Natural killer cell (primary cell): ENCODE results near the gene BRD9. TPM values are rescaled to one million over a fixed set of nuclear protein-coding genes. Genes with fewer than 3 reads are reported as not detected.

ENCODE experiments used
- ATAC-seq, 3 donors: fragments of 150-1000 bp in 2 of 3; fragments of 200-7000 bp in 1 of 3; cut with Tn5 transposase; 1 replicate in 1 of 3; 2 replicates in 2 of 3; pipeline ENCODE4 v1.10.0; 2021; ENCODE audit warnings: mild to moderate bottlenecking in 2 of 3, moderate library complexity in 2 of 3
- DNase-seq, 2 donors: peaks; one replicate each; pipeline versions ENCODE4 v3.0.0 to v3.0.0-alpha.2; 2013 to 2021; ENCODE audit warnings: mixed read lengths in 1 of 2
- H3K27ac ChIP-seq: one replicate; pipeline ENCODE4 v1.5.1; 2013; ENCODE audit warnings: mild to moderate bottlenecking, low read length
- H3K27me3 ChIP-seq: one replicate; pipeline ENCODE4 v1.6.1; 2013; ENCODE audit warnings: low read length; ENCODE audit not compliant: control insufficient read depth, insufficient read depth
- H3K36me3 ChIP-seq: one replicate; pipeline ENCODE4 v1.6.1; 2013; ENCODE audit warnings: low read length; ENCODE audit not compliant: control insufficient read depth, insufficient read depth
- H3K4me1 ChIP-seq: one replicate; pipeline ENCODE4 v1.6.1; 2013; ENCODE audit warnings: low read length; ENCODE audit not compliant: control insufficient read depth, insufficient read depth
- H3K4me3 ChIP-seq: one replicate; pipeline ENCODE4 v1.5.1; 2013; ENCODE audit warnings: low read length
- H3K9me3 ChIP-seq: one replicate; pipeline ENCODE4 v1.6.1; 2013; ENCODE audit warnings: low read length; ENCODE audit not compliant: control insufficient read depth, insufficient read depth
- H3K27ac Mint-ChIP-seq, 2 donors: one replicate each; pipeline ENCODE4 v1.8.0; 2022; ENCODE audit warnings: mild to moderate bottlenecking in 2 of 2, mixed read lengths in 2 of 2, moderate library complexity in 1 of 2
- H3K27me3 Mint-ChIP-seq, 2 donors: one replicate each; pipeline ENCODE4 v1.8.0; 2022; ENCODE audit warnings: low read depth in 2 of 2, mixed read lengths in 2 of 2
- H3K36me3 Mint-ChIP-seq: one replicate; pipeline ENCODE4 v1.8.0; 2022; ENCODE audit warnings: mixed read lengths
- H3K4me1 Mint-ChIP-seq, 2 donors: one replicate each; pipeline ENCODE4 v1.8.0; 2022; ENCODE audit warnings: mixed read lengths in 2 of 2
- H3K4me3 Mint-ChIP-seq: one replicate; pipeline ENCODE4 v1.8.0; 2022; ENCODE audit warnings: mild to moderate bottlenecking, moderate library complexity, mixed read lengths
- H3K9me3 Mint-ChIP-seq, 2 donors: one replicate each; pipeline ENCODE4 v1.8.0; 2022; ENCODE audit warnings: mixed read lengths in 2 of 2
- CTCF ChIP-seq: fragments of 200-600 bp; IDR thresholded peaks from one replicate; pipeline ENCODE4 v1.8.0; 2022; ENCODE audit warnings: antibody characterized with exemption
- WGBS: methylation state at CpG from one replicate; pipeline ENCODE4 v1.1.7; 2013; ENCODE audit warnings: missing lambda C conversion rate; ENCODE audit not compliant: insufficient coverage; 5-methylcytosine and 5-hydroxymethylcytosine counted together
- intact Hi-C: fragments of 100-400 bp; cut with micrococcal nuclease; formaldehyde crosslinking; loops from one replicate; pipeline ENCODE4 v1.14.2; 2022
- total RNA-seq, 4 donors: library from RNA; stranded (reverse); fragments of 120-200 nt in 1 of 4; gene quantifications; one replicate each; pipeline versions ENCODE4 v1.2.3 to v1.2.4, GENCODE V29; 2013 to 2022

BRD9 gene
- total RNA-seq, 3 donors from 2014 or later (not counting 1 experiment from before 2014, with no cell fraction given): 59.7 to 80.0 (median 76.0) TPM

GRCh38 chr5:902129-902916 is 9.7 kb upstream of the BRD9 start:
- Mint-ChIP-seq H3K4me1 (no peaks in the 10 kb centered on the region), H3K27ac (no peak overlapping the region), H3K4me3 (no peak overlapping the region), H3K27me3 (no peaks in the 10 kb centered on the region), H3K9me3 (no peaks in the 10 kb centered on the region), H3K36me3 (no peaks in the 10 kb centered on the region)
- intact Hi-C loops: loop anchor here (2.0 kb wide), 1 partner anchor 230 kb away; no protein-coding TSS in a partner anchor
- H3K4me3 ChIP-seq: no peak overlapping the region
- H3K36me3 ChIP-seq: no peaks in the 10 kb centered on the region
- DNase-seq (no peak), ATAC-seq (no peak)
- WGBS: 98% methylated on average over 15 of the region's 16 CpGs
- H3K9me3 ChIP-seq: no peaks in the 10 kb centered on the region
- H3K4me1 ChIP-seq: no peaks in the 10 kb centered on the region
- TF ChIP-seq CTCF: no peak
- no peak overlapping the region for H3K27ac ChIP-seq
- no peaks in the 10 kb centered on the region for H3K27me3 ChIP-seq

GRCh38 chr5:900781-901180 is 8.2 kb upstream of the BRD9 start:
- no peaks in the 10 kb centered on the region for H3K4me1 ChIP-seq
- 97% methylated on average over 3 of the region's 4 CpGs for WGBS
- ATAC-seq: no peak
- no peaks in the 10 kb centered on the region for H3K9me3 ChIP-seq
- Mint-ChIP-seq H3K4me1 (no peaks in the 10 kb centered on the region), H3K27me3 (no peaks in the 10 kb centered on the region), H3K36me3 (no peaks in the 10 kb centered on the region), H3K4me3 (no peak overlapping the region), H3K9me3 (no peaks in the 10 kb centered on the region), H3K27ac (no peak overlapping the region)
- no peak for DNase-seq
- no peak overlapping the region for H3K4me3 ChIP-seq
- no peaks in the 10 kb centered on the region for H3K36me3 ChIP-seq
- intact Hi-C loops: no loop called here
- no peaks in the 10 kb centered on the region for H3K27me3 ChIP-seq
- H3K27ac ChIP-seq: no peak overlapping the region
- no peak for TF ChIP-seq CTCF

- WGBS: 92% methylated on average over 9 of the region's 9 CpGs
These were observed 1.1 kb upstream of the BRD9 start for GRCh38 chr5:893711-894110.

More at GRCh38 chr5:893711-894110, 1.1 kb upstream of the BRD9 start:
- H3K27ac Mint-ChIP-seq: no peak overlapping the region
- Histone ChIP-seq H3K27me3 (no peaks in the 10 kb centered on the region), H3K36me3 (peaks cover 11% of the 10 kb centered on the region), H3K4me1 (peaks cover 23% of the 10 kb centered on the region), H3K9me3 (no peaks in the 10 kb centered on the region), H3K27ac (no peak overlapping the region), H3K4me3 (no peak overlapping the region)
- H3K4me1 Mint-ChIP-seq: peaks cover 8 to 11% of the 10 kb centered on the region in 2 donors
- H3K4me3 Mint-ChIP-seq: no peak overlapping the region
- peaks cover 5% of the 10 kb centered on the region for H3K36me3 Mint-ChIP-seq
- no peak for DNase-seq
- no peak for TF ChIP-seq CTCF
- intact Hi-C loops: no loop called here
- ATAC-seq: no peak
- H3K9me3 Mint-ChIP-seq: no peaks in the 10 kb centered on the region
- H3K27me3 Mint-ChIP-seq: no peaks in the 10 kb centered on the region
